ENCODE measurements around the gene C10orf53.
"Not testable (repeated sequence)": the region's sequence is repeated elsewhere in the genome, so short reads cannot be mapped to it uniquely, and the experiment has no call there.

The C10orf53 gene

DNA sequence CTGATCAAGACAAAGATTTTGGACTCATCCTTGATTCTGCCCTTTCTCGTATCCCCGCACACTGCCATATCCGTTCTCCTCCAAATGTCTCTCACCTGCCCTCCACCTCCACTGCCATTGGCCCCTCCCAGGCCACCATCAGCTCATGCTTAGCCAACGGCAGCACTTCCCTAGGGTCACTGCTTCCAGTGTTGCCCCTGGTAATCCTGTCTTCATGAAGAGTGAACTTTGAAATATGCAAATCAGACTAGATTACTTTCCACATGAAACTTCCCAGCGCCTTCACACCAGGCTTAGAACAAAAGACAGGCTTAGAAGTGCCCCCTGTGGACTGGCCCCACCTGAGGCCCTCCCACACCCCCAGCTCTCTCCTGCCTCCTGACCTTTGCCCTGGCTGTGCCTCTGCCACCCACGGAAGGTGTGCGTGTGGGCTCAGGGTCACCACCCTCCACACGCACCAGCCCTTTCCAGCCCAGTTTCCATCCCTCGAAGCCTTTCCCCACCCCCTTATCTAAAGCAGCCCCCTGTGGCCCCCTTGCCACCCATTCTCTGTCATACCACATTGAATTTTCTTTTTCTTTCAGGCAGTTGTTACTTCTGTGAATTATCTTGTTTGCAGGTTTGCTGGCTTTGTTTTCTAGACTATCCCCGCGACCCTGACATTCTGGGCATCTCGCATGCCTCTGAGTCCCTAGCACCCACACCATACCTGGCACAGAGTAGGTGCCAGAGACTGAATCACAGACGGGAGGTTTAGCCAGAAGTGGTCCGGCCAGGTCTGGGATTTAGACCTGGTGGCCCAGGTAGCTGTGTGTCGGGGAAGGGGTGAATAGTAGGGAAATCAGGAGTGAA, 26.8 kb upstream of the C10orf53 start:
- no peak for DNase-seq

GRCh38 chr10:49653273-49653929, 26.1 kb upstream of the C10orf53 start:
- DNase-seq: no peak

GRCh38 chr10:49654036-49654693, 25.3 kb upstream of the C10orf53 start:
- no peak for DNase-seq

DNA sequence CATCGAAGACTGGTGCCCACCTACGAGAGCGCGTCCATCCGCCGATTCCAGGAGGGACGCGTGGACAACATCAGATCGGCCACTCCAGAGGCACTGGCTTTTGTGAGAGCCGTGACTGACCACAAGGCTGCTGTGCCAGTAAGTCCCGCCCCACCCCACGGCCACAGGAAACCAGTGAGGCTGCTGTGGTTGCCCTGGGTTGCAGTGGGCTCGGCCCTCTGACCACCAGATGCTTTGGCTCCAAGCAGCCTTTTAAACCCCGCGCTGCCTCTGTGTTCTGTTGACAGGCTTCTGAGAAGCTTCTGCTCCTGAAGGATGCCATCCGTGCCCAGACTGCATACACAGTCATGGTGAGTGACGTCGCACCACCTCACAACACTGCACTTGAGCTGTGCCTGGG, 24.4 kb upstream of the C10orf53 start:
- DNase-seq: no peak

- DNase-seq: no peak
Observed at GRCh38 chr10:49656845-49657493, 22.5 kb upstream of the C10orf53 start.

- DNase-seq: no peak
Observed at GRCh38 chr10:49657606-49658005, 21.8 kb upstream of the C10orf53 start.

DNA sequence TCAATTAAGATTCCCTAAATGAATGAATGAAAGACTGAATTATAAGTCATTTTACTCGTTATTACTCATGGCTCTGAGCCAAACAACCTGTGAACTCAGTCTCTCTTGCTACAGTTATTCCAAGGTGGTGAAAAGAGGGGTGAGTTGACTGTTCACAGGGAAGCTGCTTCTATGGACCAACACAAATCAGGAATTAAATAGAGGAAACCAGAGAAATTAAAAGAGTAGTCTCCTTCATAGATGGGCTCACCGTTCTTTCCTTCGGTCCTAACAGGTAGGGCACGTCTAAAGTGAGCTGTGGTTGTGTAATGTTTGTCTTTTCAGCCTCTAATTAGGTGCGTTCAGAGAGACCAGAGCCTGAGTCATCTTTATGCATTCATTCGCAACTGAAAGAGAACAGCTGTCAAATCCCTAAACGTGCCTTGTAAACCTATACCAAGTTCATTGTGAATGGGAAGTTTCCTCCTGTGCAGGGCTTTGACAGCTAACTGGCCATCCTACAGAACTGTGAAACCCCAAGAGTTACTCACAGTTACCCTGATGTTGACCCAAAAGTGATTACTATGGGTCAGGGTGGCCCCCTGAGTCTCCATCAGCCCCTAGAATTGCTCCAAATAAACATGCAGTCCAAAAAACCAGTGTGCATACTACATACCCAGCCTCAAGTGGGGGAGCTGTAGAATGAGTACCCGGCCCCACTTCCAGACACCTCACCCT, 18.2 kb upstream of the C10orf53 start:
- DNase-seq: no peak

- no peak for DNase-seq
Observed at GRCh38 chr10:49662169-49662830, 17.2 kb upstream of the C10orf53 start.

DNA sequence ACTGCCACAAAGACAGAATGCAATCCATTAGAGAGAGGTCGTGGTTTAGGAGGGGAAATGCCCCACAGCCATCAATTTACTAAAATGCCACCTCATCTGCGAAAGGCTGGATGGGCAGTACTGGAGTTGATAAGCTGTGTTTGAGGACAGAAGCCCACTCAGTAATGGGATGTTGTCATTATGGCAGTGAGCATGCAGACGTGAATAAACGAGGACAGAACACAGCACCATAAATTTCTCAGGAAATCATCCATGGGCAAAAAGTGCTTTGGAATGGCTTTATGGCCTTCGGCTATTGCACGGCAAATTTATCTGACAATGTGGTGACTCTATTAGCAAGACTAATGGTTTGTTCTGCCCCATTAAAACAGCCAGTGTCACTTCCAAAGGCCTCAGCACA, 15.9 kb upstream of the C10orf53 start:
- DNase-seq: no peak

- no peak for DNase-seq
Observed at GRCh38 chr10:49664006-49664841, 15.2 kb upstream of the C10orf53 start.

- DNase-seq: no peak
Observed at GRCh38 chr10:49664842-49665355, 14.6 kb upstream of the C10orf53 start.

- DNase-seq: no peak
Observed at GRCh38 chr10:49666054-49666615, 13.3 kb upstream of the C10orf53 start.

DNA sequence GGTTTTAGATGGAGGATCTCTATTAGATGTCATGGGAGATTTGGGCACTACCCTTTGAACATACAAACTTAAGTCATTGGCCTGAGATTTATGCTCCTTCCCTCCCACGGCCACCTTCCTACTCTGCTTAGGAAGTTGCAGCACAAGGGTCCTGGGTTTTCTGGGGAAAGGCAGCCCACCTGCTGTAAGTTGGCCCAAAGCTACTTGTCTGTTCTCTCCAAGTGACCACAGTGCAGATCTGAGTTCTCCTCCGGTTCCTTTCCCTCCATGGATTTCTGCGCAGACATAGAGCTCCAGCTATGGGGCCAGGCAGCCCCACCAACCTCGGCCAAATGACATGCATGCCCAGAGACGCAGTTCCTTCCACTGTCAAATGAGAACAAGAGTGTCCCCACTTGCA, 12.8 kb upstream of the C10orf53 start:
- DNase-seq: no peak

DNA sequence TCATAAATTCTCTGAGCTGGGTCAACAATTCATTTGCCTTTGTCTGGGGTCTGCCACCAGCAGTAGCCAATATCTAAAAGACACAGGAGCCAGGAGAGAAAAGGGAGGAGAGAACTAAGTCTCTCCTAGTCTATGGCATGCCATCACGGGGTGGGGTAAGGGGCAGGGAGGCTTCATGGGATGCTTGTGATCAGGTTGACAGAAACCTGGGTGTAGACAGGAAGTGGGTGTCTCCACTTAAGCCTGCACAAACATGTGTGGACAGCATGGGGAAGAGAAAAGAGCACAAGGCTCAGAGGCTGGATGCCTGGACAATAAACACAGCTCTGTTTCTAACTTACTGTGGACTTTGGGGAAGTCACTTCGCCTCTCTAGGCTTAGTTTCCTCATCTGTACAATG, 11.5 kb upstream of the C10orf53 start:
- no peak for DNase-seq

- no peak for DNase-seq
Observed at GRCh38 chr10:49668684-49669083, 10.8 kb upstream of the C10orf53 start.

DNA sequence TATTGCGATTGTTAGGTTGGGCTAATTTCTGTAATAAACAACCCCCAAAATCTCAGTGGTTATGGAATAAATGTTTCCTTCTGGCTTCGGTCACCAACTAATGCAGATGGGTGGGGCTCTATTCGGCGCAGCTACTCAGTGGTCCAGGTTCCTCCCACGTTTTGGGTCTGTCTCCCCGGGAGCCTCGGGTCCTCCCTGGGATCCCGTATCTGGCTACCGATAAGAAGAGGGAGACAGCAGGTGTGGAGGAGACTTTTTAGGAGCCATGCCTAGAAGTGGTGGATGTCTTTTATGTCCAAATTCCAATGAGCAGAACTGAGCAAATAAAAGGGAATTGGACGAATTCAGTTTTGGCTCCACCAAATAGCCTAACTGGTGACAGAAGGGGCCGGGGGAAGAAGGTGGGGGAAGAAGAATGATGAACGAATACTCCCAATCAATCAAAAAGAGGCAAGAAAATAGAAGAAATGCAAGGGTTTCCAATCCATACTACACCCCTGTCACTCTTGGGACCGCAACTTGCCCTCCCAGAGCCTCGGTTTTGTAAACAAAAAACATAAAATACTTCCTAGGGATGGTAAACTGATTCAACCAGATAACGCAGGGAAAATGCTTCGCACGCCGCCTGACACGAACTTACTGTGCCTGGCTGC, 498 bp upstream of the C10orf53 start:
- no peak for DNase-seq

DNA sequence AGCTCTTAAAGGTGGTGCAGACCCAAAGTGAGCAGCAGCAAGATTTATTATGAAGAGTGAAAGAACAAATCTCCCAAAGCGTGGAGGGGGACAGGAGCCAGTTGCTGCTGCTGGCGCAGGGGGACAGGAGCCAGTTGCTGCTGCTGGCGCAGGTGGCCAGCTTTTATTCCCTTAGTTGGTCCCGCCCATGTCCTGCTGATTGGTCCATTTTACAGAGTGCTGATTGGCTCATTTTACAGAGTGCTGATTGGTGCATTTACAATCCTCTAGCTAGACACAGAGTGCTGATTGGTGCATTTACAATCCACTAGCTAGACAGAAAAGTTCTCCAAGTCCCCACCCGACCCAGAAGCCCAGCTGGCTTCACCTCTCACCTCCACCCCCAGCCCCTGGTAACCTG, 3.0 kb downstream of the C10orf53 start:
- DNase-seq: not testable (repeated sequence)

- no peak for DNase-seq
Observed at GRCh38 chr10:49682879-49683278, 3.4 kb downstream of the C10orf53 start.

- DNase-seq: no peak
Observed at GRCh38 chr10:49686651-49687050, 7.2 kb downstream of the C10orf53 start.

GRCh38 chr10:49688261-49688846, 8.9 kb downstream of the C10orf53 start:
- no peak for DNase-seq
